Sigmoid colon (tissue), 4 donors: ENCODE data around the gene MSRB2.

Source experiments
- EP300 ChIP-seq, 4 donors: sonication (generic); formaldehyde crosslinking; IDR thresholded peaks; one replicate each; pipeline ENCODE4 v1.6.1; 2017; ENCODE audit warnings: antibody characterized with exemption in 4 of 4
- POLR2A ChIP-seq, 2 donors: fragments of 450-650 bp; IDR thresholded peaks; one replicate each; pipeline ENCODE4 v1.6.1; 2016; ENCODE audit warnings: antibody characterized with exemption in 2 of 2, mild to moderate bottlenecking in 2 of 2, moderate library complexity in 2 of 2
- POLR2AphosphoS5 ChIP-seq, 4 donors: sonication (generic); formaldehyde crosslinking; IDR thresholded peaks; one replicate each; pipeline ENCODE4 v1.6.1; 2017; ENCODE audit warnings: antibody characterized with exemption in 4 of 4
- TF ChIP-seq, protein P1 (sequence below), 4 experiments: fragments of 450-650 bp in 3 of 4; fragments of 200-600 bp in 1 of 4; IDR thresholded peaks; one replicate each; pipeline ENCODE4 v1.5.1; 2016 to 2019; ENCODE audit warnings: antibody characterized with exemption in 4 of 4, mild to moderate bottlenecking in 3 of 4, moderate library complexity in 2 of 4

DNA sequence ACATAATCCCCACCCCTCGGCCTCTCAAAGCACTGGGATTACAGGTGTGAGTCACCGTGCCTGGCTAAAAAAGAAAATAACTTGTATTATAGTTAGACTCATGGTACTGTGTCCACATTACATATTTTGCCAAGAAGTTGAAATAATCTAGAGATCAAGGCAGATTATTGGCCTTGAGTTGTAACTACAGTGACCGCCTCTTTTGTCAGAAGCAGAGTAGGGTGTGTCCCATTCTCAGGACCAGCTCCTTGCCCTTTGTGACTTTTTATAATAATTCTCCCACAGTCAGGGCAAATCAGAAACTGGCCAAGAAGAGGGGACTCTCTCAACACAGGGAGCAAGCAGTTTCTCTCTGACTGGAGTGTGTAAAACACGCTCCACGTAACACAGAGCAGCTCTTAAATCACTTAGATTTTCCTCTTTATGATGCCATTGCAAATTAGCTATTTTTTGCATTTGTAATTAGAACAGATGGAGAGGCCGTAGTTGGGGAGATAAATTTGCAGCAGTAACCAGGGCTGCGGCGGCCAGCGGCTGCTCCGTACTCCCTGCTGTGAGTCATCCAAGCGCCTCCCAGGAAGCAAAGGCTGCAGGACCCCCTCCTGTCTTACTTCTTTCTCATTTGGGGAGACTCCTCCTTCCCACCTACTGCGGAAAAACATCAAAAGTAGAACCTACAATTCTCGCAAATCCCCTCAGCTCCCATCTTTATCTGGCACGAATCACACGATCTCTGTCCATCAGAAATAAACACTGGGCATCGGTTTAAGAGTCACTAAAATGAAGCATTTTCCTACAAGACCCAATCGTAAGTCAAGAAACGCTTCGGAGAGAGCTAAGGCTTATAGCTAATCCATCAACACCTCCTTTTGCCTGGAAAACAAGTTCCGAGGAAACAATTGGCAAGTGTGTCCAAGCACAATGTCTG is 32.1 kb upstream of the MSRB2 start:
- TF ChIP-seq, protein P1, sequence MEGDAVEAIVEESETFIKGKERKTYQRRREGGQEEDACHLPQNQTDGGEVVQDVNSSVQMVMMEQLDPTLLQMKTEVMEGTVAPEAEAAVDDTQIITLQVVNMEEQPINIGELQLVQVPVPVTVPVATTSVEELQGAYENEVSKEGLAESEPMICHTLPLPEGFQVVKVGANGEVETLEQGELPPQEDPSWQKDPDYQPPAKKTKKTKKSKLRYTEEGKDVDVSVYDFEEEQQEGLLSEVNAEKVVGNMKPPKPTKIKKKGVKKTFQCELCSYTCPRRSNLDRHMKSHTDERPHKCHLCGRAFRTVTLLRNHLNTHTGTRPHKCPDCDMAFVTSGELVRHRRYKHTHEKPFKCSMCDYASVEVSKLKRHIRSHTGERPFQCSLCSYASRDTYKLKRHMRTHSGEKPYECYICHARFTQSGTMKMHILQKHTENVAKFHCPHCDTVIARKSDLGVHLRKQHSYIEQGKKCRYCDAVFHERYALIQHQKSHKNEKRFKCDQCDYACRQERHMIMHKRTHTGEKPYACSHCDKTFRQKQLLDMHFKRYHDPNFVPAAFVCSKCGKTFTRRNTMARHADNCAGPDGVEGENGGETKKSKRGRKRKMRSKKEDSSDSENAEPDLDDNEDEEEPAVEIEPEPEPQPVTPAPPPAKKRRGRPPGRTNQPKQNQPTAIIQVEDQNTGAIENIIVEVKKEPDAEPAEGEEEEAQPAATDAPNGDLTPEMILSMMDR (IDR thresholded peaks at IDR 0.05), result no peak
- TF ChIP-seq POLR2A (IDR thresholded peaks at IDR 0.05) (no peak), EP300 (IDR thresholded peaks at IDR 0.05) (no peak), POLR2AphosphoS5 (IDR thresholded peaks at IDR 0.05) (no peak)
